HL-60/S4 (cell line): Measurements from ENCODE around the gene PPIL4.
"Not testable (repeated sequence)": the region's sequence is repeated elsewhere in the genome, so short reads cannot be mapped to it uniquely, and the experiment has no call there.

Experiments
- in situ Hi-C: fragments of 300-500 bp; cut with MboI; formaldehyde crosslinking; loops from 2 replicates; pipeline ENCODE4 v1.14.3; 2022; ENCODE audit warnings: low sequenced_read_pairs

Gene PPIL4

DNA sequence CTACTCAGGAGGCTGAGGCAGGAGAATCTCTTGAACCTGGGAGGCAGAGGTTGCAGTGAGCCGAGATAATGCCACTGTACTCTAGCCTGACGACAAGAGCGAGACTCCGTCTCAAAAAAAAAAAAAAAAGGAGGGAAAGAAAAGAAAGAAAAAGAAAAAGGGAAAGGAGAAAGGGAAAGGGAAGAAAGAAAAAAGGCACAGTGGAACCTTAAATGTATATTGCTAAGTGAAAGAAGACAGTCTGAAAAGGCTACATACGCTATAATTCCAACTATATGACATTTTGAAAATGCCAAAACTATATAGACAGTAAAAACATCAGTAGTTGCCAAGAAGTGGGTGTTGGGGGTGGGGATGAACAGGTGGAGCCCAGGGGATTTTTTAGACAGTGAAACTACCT, 16.2 kb downstream of the PPIL4 start:
- in situ Hi-C loops = no loop called here

GRCh38 chr6:149515494-149515893, 30.3 kb downstream of the PPIL4 start:
- in situ Hi-C loops = loop anchor here (10.0 kb wide), 1 partner anchor 431 kb away; no protein-coding TSS in a partner anchor

DNA sequence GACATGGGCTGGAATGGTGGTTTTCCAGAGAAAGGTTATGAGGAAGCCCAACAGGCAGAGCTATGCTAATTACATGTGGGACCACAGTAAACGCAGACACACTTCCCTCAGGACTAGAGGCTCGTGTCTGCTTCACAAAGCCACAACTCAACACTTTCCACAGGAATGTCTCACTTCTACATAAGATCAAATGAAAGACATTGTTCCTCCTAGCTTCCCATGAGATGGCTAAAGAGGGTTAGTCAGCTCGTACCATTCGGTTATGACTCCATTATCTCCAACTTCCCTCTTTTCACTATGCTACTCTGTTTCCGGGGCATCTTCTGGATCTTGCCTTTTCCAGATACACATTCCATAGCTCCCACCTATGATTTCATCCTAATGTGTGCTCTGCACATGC, 31.9 kb downstream of the PPIL4 start:
- in situ Hi-C loops = loop anchor here (10.0 kb wide), 1 partner anchor 429 kb away; no protein-coding TSS in a partner anchor

DNA sequence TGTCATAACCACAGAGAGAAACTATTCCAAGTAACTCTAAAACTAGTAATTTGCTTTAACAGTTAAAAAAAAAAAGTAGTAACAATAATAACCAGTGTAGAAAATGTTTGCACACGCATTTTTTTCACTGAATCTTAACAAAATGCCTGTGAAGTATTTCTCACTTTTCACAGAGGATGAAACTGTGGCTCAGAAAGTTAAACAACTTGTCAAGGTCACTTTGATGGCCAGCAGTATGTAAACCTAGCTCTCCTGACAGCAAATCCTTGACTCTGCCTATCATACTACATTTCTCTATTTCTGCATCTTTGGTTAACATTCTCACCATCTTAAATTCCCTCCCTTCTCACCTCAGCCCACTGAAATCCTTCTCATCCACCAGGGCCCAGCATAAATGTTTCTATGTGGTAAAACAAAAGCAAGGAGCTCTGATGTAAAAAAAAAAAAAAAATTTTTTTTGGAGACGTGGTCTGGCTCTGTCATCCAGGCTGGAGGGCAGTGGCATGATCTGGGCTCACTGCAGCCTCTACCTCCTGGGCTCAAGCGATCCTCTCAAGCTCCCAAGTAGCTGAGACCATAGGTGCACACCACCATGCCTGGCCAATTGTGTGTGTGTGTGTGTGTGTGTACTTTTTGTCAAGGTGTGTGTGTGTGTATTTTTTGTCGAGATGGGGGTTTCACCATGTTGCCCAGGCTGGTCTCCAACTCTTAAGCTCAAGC, 34.9 kb downstream of the PPIL4 start:
- in situ Hi-C loops = loop anchor here (10.0 kb wide), 1 partner anchor 426 kb away; no protein-coding TSS in a partner anchor

DNA sequence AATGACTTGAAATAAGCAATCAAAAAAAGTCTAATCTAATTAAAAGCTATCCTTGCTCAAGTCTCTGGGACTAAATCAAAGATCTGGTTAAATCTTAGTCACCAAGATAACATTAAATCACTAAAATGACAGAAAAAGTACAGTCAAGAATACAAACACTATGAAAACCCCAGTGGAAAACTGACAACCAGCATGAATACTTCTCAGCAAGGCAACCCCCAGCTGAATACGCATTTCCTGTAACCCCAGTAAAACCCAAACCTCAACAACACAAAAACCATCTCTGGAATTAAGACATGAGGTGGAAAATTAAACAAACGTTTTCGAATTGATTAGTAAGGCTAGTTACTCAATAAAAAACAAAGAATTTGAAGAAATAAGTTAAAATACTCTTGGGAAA, 37.4 kb downstream of the PPIL4 start:
- in situ Hi-C loops = no loop called here

- in situ Hi-C loops = no loop called here
Observed at GRCh38 chr6:149503872-149504271, 42.0 kb downstream of the PPIL4 start.

DNA sequence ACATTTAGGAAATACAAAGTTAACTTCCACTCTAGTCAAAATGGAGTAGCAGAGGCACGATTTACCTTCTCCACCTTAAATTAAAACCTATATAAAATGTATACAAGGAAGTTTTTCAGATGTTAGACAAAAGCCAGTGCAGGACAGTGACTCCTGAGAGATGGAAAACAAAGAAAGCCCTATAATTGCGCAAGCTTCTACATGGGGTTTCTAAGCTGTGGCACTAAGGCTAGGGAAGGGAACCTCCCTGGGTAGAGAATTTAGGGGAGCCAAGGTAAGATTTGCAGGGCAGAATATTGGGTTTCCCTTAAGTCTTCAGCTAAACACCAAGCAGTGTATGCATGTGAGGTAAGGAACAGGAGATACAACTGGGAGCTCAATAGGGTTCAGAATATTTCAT, 42.6 kb downstream of the PPIL4 start:
- in situ Hi-C loops = no loop called here

GRCh38 chr6:149501768-149502167, 44.1 kb downstream of the PPIL4 start:
- in situ Hi-C loops = no loop called here

GRCh38 chr6:149501201-149501600, 44.6 kb downstream of the PPIL4 start:
- in situ Hi-C loops = no loop called here

- in situ Hi-C loops = no loop called here
Observed at GRCh38 chr6:149500096-149500495, 45.7 kb downstream of the PPIL4 start.

GRCh38 chr6:149499066-149499465, 46.8 kb downstream of the PPIL4 start:
- in situ Hi-C loops = no loop called here

DNA sequence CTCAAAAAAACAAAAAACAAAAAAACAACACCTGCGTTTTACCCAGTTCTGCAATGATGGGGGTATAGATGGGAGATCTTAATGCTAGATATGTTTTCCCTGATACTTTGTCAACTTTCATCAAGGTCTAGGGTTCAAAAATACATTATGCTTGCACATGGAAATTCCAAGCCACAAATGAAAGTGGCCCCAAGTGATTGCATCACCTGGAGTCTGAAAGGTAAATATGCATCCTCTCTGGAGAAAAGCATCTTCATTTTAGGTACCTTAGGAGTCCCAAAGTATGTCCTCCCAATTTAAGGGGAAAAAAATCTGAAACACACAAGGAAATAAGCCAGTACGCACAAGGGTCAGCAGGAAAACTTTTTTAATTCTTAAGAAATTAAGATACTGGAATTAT, 48.5 kb downstream of the PPIL4 start:
- in situ Hi-C loops = no loop called here

DNA sequence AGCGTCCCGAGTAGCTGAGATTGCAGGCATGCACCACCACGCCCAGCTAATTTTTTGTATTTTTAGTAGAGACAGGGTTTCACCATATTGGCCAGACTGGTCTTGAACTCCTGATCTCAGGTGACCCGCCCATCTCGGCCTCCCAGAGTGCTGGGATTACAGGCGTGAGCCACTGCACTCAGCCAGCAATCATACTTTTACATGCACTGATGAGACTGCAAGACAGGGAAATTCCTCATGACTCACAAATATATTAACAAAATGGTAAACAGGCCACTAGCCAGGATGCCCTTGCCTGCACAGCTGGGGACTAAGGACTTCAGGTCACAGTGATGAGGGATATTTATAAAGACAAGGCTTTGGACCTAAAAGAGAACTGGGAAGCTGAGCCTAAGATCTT, 49.2 kb downstream of the PPIL4 start:
- in situ Hi-C loops = not testable (repeated sequence)

DNA sequence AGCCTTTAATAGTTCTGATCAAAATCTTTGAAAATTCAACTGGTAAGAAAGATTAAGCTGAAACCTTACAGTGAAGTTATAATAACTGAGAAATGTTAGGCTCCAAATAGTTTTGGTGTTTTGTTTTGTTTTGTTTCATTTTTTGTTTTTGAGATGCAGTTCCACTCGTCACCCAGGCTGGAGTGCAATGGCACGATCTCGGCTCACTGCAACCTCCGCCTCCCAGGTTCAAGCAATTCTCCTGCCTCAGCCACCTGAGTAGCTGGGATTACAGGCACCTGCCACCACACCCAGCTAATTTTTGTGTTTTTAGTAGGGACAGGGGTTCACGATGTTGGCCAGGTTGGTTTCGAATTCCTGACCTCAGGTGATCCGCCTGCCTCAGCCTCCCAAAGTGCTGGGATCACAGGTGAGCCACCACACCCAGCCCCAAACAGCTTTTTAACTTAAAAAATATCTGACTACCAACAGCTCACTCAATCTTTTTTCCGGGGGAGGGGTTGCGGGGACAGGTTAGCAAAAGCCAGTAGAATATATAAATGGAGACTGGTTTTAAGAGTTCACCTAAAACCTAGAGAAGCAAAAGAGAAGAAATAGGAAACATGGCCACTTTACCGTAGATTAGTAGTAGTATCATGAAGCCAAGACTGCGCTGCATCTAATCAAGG, 50.4 kb downstream of the PPIL4 start:
- in situ Hi-C loops = not testable (repeated sequence)

GRCh38 chr6:149494810-149495209, 51.0 kb downstream of the PPIL4 start:
- in situ Hi-C loops = not testable (repeated sequence)

DNA sequence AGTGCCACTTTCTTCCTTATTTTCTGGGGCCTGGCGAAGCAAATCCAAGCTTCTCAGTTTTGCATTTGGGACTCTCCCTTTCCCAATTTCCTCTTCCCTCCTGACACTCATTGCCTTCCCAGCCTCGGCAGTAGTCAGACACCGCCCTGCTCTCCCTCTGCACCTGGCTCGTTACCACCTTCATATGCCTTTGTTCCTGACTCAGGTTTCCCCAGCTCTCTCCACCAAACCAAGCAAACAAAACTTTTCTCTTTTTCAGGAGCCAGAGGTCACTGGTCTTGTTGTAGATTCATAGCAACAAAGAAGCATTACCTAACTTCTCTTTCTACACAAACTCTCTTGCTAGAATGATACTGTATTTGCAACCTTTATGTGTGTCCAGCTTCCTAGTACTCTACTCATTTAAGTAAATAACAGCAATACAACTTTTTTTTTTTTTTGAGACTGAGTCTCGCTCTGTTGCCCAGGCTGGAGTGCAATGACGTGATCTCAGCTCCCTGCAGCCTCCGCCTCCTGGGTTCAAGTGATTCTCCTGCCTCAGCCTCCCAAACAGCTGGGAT, 52.0 kb downstream of the PPIL4 start:
- in situ Hi-C loops = no loop called here

GRCh38 chr6:149492798-149493343, 53.0 kb downstream of the PPIL4 start:
- in situ Hi-C loops = no loop called here

- in situ Hi-C loops = no loop called here
Observed at GRCh38 chr6:149489967-149490366, 55.9 kb downstream of the PPIL4 start.

- in situ Hi-C loops = no loop called here
Observed at GRCh38 chr6:149488815-149489214, 57.0 kb downstream of the PPIL4 start.

DNA sequence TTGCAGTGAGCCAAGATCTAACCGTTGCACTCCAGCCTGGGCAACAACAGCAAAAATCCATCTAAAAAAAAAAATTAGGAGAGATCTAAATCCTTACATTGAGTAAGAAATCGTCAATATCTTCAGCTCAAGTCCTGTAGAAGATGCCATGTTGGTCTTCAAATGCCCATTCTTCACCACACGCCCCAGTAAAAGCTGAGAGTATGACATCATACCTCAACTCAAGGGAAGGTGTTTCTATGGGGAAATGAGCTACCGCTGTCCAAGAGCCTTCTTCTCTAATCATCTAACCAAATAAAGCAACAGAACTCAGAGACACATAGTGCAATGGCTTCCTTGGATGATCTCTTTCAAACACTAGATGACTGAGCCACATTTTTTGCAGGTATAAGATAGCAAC, 58.5 kb downstream of the PPIL4 start:
- in situ Hi-C loops = no loop called here

GRCh38 chr6:149484733-149485700, 60.8 kb downstream of the PPIL4 start, which contains the start of gene ZC3H12D:
TSS of gene ZC3H12D (minus strand) at chr6:149485014. CDS start at chr6:149474543, 10,471 bp downstream.
- in situ Hi-C loops = no loop called here
